ENCODE measurements around the gene EFHC1. TPM values are rescaled to one million over a fixed set of nuclear protein-coding genes. Genes with fewer than 3 reads are reported as not detected.

The EFHC1 gene
- total RNA-seq, 1 donor: 30.3 TPM

DNA sequence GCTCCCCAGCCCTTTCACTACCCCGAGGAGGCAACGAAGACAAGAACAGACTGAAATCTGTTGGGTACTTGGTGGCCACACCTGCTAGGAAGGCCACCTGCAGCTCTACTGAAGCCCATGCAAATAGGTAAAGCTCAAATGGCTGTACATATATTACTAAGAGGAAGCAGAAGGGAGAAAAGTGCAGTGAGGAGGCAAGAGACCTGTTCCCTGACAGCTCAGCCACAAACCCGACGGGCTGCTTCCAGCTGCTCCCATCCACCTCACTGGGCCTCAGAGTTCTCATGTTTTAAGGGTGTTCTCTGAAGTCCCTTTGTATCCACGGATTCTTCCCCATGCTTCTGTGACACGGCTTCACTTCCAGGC, 132.1 kb downstream of the EFHC1 start:
- no peak for DNase-seq (ENCODE audit: low read depth)
- no peak overlapping the region for H3K4me3 ChIP-seq (ENCODE audit: low read depth, low read length)
- no peak for TF ChIP-seq CTCF (IDR thresholded peaks at IDR 0.05; ENCODE audit: insufficient read depth, low read length)

DNA sequence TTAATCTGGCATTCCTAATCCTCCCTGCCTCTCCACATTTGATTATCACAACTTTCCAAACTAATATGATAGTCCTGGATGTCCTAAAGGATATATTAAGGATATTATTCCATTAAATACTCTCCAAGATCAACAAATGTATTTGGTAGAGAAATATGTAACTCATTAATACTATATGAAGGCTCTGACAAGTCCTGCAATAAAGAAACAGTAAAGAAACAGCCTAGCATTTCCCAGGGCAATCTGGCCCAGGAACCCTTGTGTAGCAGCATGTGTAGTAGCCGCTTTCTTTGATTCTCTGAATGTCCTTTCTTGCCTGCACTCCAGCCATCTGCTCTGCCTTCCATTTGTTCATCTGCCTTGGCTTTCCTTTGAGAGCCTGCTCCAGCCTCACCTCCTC, 133.0 kb downstream of the EFHC1 start:
- no peak for TF ChIP-seq CTCF (IDR thresholded peaks at IDR 0.05; ENCODE audit: insufficient read depth, low read length)
- H3K4me3 ChIP-seq (ENCODE audit: low read depth, low read length): no peak overlapping the region
- no peak for DNase-seq (ENCODE audit: low read depth)

GRCh38 chr6:52553719-52554118, 133.6 kb downstream of the EFHC1 start:
- H3K4me3 ChIP-seq (ENCODE audit: low read depth, low read length): no peak overlapping the region
- no peak for TF ChIP-seq CTCF (IDR thresholded peaks at IDR 0.05; ENCODE audit: insufficient read depth, low read length)
- DNase-seq (ENCODE audit: low read depth): no peak

DNA sequence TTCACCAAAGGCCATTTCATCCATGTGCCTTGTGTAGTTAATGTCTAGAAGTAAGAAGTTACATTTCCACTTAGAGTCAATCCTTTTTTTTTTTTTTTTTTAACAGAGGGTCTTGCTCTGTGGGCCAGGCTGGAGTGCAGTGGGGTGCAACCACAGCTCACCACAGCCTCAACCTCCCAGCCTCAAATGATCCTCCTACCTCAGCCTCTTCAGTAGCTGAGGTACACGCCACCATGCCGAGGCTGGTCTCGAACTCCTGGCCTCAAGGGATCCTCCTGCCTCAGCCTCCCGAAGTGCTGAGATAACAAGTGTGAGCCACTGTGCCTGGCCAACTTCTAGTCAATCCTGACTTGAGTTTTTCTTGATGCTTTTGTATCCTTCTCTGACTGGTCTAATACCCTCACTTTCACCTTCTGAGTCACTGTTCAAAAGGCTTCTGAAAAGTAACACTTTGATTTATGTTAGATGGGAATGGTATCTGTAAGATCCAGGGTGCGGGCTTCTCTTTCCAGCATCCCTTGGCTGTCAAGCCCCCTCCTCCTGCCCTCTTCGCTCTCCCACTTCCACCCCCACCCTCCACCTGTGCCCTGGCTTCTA, 134.6 kb downstream of the EFHC1 start:
- no peak overlapping the region for H3K4me3 ChIP-seq (ENCODE audit: low read depth, low read length)
- TF ChIP-seq CTCF (IDR thresholded peaks at IDR 0.05; ENCODE audit: insufficient read depth, low read length): no peak
- no peak for DNase-seq (ENCODE audit: low read depth)

- no peak for DNase-seq (ENCODE audit: low read depth)
- TF ChIP-seq CTCF (IDR thresholded peaks at IDR 0.05; ENCODE audit: insufficient read depth, low read length): no peak
- no peak overlapping the region for H3K4me3 ChIP-seq (ENCODE audit: low read depth, low read length)
These were observed 135.5 kb downstream of the EFHC1 start for GRCh38 chr6:52555518-52556233.

DNA sequence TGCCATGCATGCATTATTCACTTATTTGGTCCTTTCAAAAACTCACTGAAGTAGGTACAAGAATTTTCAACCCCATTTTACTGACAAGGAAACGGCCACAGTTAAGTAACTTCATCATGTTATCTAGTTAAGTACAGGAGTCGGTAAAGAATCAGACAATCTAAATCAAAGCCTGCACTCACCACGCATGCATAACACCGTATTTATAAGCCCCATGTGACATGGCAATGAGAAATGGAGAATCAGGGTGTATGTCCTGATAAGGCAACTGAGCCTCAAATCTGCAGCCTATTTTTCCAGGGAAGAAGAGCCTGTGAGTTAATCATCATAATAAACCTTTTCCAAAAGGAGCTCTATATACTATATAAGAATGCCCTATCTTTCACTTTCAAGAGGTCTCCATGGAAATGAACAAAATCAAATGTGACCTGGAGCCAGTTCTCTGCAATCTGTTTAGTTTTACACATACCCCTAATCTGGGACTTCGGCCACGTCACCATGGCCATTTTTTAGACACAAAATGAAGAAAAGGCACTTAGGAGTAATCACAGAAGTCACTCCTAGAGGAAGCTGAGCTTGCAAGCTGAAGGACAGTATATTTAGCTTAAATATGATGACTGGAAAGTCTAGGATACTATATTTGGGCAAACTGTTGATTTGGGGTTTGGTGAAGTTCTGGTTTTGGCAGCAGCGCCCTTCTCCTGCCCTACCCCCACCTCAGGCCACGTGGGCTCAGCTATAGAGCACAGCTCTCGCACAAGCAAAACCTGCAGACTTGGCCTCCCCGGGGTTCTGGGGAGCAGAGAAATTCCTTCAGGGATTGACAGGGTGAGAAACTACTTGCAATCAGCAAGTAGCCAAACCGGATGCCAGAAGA, 137.5 kb downstream of the EFHC1 start:
- no peak overlapping the region for H3K4me3 ChIP-seq (ENCODE audit: low read depth, low read length)
- peak; percentile 60 for DNase-seq (ENCODE audit: low read depth)
- no peak for TF ChIP-seq CTCF (IDR thresholded peaks at IDR 0.05; ENCODE audit: insufficient read depth, low read length)

Measured in fibroblast of the aortic adventitia (primary cell).